Islet of Langerhans (tissue), 1 donor: ENCODE measurements around the gene SPDEF.

Experiments
- FAIRE-seq: peaks from one replicate; lab custom pipeline; 2011; peaks lifted over from hg19 to GRCh38; lab: Jason Lieb, UNC

SPDEF gene

GRCh38 chr6:34583861-34584604 is 27.9 kb upstream of the SPDEF start:
- FAIRE-seq = no peak

- FAIRE-seq = no peak
Measured at GRCh38 chr6:34583461-34583860, 27.3 kb upstream of the SPDEF start.

- no peak for FAIRE-seq
Measured at GRCh38 chr6:34581561-34581920, 25.4 kb upstream of the SPDEF start.

- no peak for FAIRE-seq
Measured at GRCh38 chr6:34580707-34581560, 24.8 kb upstream of the SPDEF start.

GRCh38 chr6:34578445-34579262 is 22.5 kb upstream of the SPDEF start:
- FAIRE-seq = no peak

- FAIRE-seq = no peak
Measured at GRCh38 chr6:34576286-34576955, 20.3 kb upstream of the SPDEF start.

GRCh38 chr6:34575326-34575725 is 19.2 kb upstream of the SPDEF start:
- FAIRE-seq = no peak

GRCh38 chr6:34574647-34575293 is 18.6 kb upstream of the SPDEF start:
- FAIRE-seq = no peak

GRCh38 chr6:34573567-34574183 is 17.5 kb upstream of the SPDEF start:
- no peak for FAIRE-seq

GRCh38 chr6:34572585-34572984 is 16.5 kb upstream of the SPDEF start:
- no peak for FAIRE-seq

GRCh38 chr6:34572021-34572420 is 15.9 kb upstream of the SPDEF start:
- FAIRE-seq = no peak

GRCh38 chr6:34571388-34571787 is 15.3 kb upstream of the SPDEF start:
- FAIRE-seq = no peak

- FAIRE-seq = no peak
Measured at GRCh38 chr6:34570066-34570833, 14.1 kb upstream of the SPDEF start.

- no peak for FAIRE-seq
Measured at GRCh38 chr6:34569361-34569973, 13.3 kb upstream of the SPDEF start.

- FAIRE-seq = no peak
Measured at GRCh38 chr6:34568341-34569201, 12.4 kb upstream of the SPDEF start.

- FAIRE-seq = no peak
Measured at GRCh38 chr6:34566830-34567546, 10.9 kb upstream of the SPDEF start.

GRCh38 chr6:34565722-34566137 is 9.6 kb upstream of the SPDEF start:
- no peak for FAIRE-seq

- FAIRE-seq = no peak
Measured at GRCh38 chr6:34564181-34564580, 8.1 kb upstream of the SPDEF start.
